ENCODE measurements around the gene TNMD.

The TNMD gene

GRCh38 chrX:100623001-100623400 is 38.3 kb downstream of the TNMD start:
- Mint-ChIP-seq H3K4me1 (peaks cover 9% of the 10 kb centered on the region), H3K9me3 (no peaks in the 10 kb centered on the region), H3K4me3 (no peak overlapping the region), H3K27ac (no peak overlapping the region), H3K27me3 (no peaks in the 10 kb centered on the region), H3K36me3 (no peaks in the 10 kb centered on the region)
- no peak for DNase-seq
- CTCF ChIA-PET: no interaction called here

GRCh38 chrX:100625985-100626491 is 41.3 kb downstream of the TNMD start:
- Mint-ChIP-seq H3K36me3 (no peaks in the 10 kb centered on the region), H3K4me1 (peaks cover 9% of the 10 kb centered on the region), H3K27me3 (no peaks in the 10 kb centered on the region), H3K9me3 (no peaks in the 10 kb centered on the region), H3K4me3 (no peak overlapping the region), H3K27ac (no peak overlapping the region)
- CTCF ChIA-PET: interaction anchor here (1.5 kb wide), 1 partner anchor 11 kb away, joined by 4 read pairs; the partner anchor contains the start of gene TSPAN6
- DNase-seq: no peak

GRCh38 chrX:100635040-100635439 is 50.3 kb downstream of the TNMD start:
- no peak overlapping the region for H3K4me3 Mint-ChIP-seq
- H3K27ac Mint-ChIP-seq: no peak overlapping the region
- no peak for DNase-seq
- H3K36me3 Mint-ChIP-seq: no peaks in the 10 kb centered on the region
- peaks cover 11% of the 10 kb centered on the region for H3K27me3 Mint-ChIP-seq
- no peaks in the 10 kb centered on the region for H3K9me3 Mint-ChIP-seq
- H3K4me1 Mint-ChIP-seq: peaks cover 5% of the 10 kb centered on the region
- CTCF ChIA-PET: interaction anchor here (0.8 kb wide), 1 partner anchor 51 kb away, joined by 3 read pairs; no protein-coding TSS in a partner anchor

GRCh38 chrX:100635989-100636320 is 51.2 kb downstream of the TNMD start:
- DNase-seq: no peak
- H3K27ac Mint-ChIP-seq: no peak overlapping the region
- no peaks in the 10 kb centered on the region for H3K36me3 Mint-ChIP-seq
- H3K9me3 Mint-ChIP-seq: no peaks in the 10 kb centered on the region
- CTCF ChIA-PET: interaction anchor here (1.4 to 1.7 kb wide), 2 partner anchors 11 to 29 kb away, joined by 4 read pairs; no protein-coding TSS in a partner anchor
- peaks cover 11% of the 10 kb centered on the region for H3K27me3 Mint-ChIP-seq
- no peak overlapping the region for H3K4me3 Mint-ChIP-seq
- H3K4me1 Mint-ChIP-seq: peaks cover 5% of the 10 kb centered on the region

GRCh38 chrX:100636321-100636991 is 51.7 kb downstream of the TNMD start, which contains the start of gene TSPAN6:
Gene TSPAN6, minus strand, starts transcription at chrX:100636806. Its CDS starts 112 bp downstream, at chrX:100636694.
- peak; percentile 73 for DNase-seq
- H3K27ac Mint-ChIP-seq: no peak within 1 kb of the TSS
- peaks cover 5% of the 10 kb centered on the region for H3K4me1 Mint-ChIP-seq
- H3K36me3 Mint-ChIP-seq: no peaks in the 10 kb centered on the region
- CTCF ChIA-PET: interaction anchor here (1.0 to 2.0 kb wide), 5 partner anchors 9 to 125 kb away, joined by 4 to 5 read pairs (median 4); no protein-coding TSS in a partner anchor
- H3K4me3 Mint-ChIP-seq: peak within 1 kb of the TSS; percentile 75
- peaks cover 11% of the 10 kb centered on the region for H3K27me3 Mint-ChIP-seq
- H3K9me3 Mint-ChIP-seq: no peaks in the 10 kb centered on the region

- H3K9me3 Mint-ChIP-seq: no peaks in the 10 kb centered on the region
- CTCF ChIA-PET: interaction anchor here (1.4 kb wide), 1 partner anchor 28 kb away, joined by 3 read pairs; no protein-coding TSS in a partner anchor
- no peak overlapping the region for H3K27ac Mint-ChIP-seq
- H3K4me3 Mint-ChIP-seq: no peak overlapping the region
- H3K36me3 Mint-ChIP-seq: no peaks in the 10 kb centered on the region
- no peaks in the 10 kb centered on the region for H3K4me1 Mint-ChIP-seq
- DNase-seq: no peak
- H3K27me3 Mint-ChIP-seq: no peaks in the 10 kb centered on the region
Observed at GRCh38 chrX:100642290-100642689, 57.6 kb downstream of the TNMD start.

- H3K9me3 Mint-ChIP-seq: no peaks in the 10 kb centered on the region
- no peaks in the 10 kb centered on the region for H3K27me3 Mint-ChIP-seq
- no peaks in the 10 kb centered on the region for H3K4me1 Mint-ChIP-seq
- H3K36me3 Mint-ChIP-seq: no peaks in the 10 kb centered on the region
- no peak for DNase-seq
- CTCF ChIA-PET: interaction anchor here (1.4 kb wide), 1 partner anchor 28 kb away, joined by 3 read pairs; no protein-coding TSS in a partner anchor
- no peak overlapping the region for H3K27ac Mint-ChIP-seq
- H3K4me3 Mint-ChIP-seq: no peak overlapping the region
Observed at GRCh38 chrX:100643212-100643611, 58.5 kb downstream of the TNMD start.

- no peak for DNase-seq
- Mint-ChIP-seq H3K4me1 (no peaks in the 10 kb centered on the region), H3K27me3 (no peaks in the 10 kb centered on the region), H3K27ac (peak within 1 kb of the TSS; percentile 58), H3K9me3 (no peaks in the 10 kb centered on the region), H3K4me3 (no peak within 1 kb of the TSS), H3K36me3 (no peaks in the 10 kb centered on the region)
- CTCF ChIA-PET: no interaction called here
Observed at GRCh38 chrX:100643956-100644860, 59.5 kb downstream of the TNMD start, which contains the start of gene SRPX2. Gene SRPX2, plus strand, starts transcription at chrX:100644199. Its CDS starts 2,124 bp downstream, at chrX:100646323.

- Mint-ChIP-seq H3K36me3 (no peaks in the 10 kb centered on the region), H3K27ac (no peak overlapping the region), H3K27me3 (no peaks in the 10 kb centered on the region), H3K9me3 (no peaks in the 10 kb centered on the region), H3K4me1 (no peaks in the 10 kb centered on the region), H3K4me3 (no peak overlapping the region)
- no peak for DNase-seq
- CTCF ChIA-PET: no interaction called here
Observed at GRCh38 chrX:100645106-100645505, 60.4 kb downstream of the TNMD start.

GRCh38 chrX:100647095-100647494 is 62.4 kb downstream of the TNMD start:
- Mint-ChIP-seq H3K27me3 (no peaks in the 10 kb centered on the region), H3K27ac (no peak overlapping the region), H3K4me3 (no peak overlapping the region), H3K9me3 (no peaks in the 10 kb centered on the region), H3K36me3 (no peaks in the 10 kb centered on the region), H3K4me1 (no peaks in the 10 kb centered on the region)
- CTCF ChIA-PET: no interaction called here
- DNase-seq: no peak

GRCh38 chrX:100647739-100648138 is 63.0 kb downstream of the TNMD start:
- DNase-seq: no peak
- CTCF ChIA-PET: no interaction called here
- no peaks in the 10 kb centered on the region for H3K4me1 Mint-ChIP-seq
- H3K36me3 Mint-ChIP-seq: no peaks in the 10 kb centered on the region
- no peak overlapping the region for H3K27ac Mint-ChIP-seq
- H3K27me3 Mint-ChIP-seq: peaks cover 2% of the 10 kb centered on the region
- H3K4me3 Mint-ChIP-seq: no peak overlapping the region
- no peaks in the 10 kb centered on the region for H3K9me3 Mint-ChIP-seq

- Mint-ChIP-seq H3K27ac (no peak overlapping the region), H3K36me3 (no peaks in the 10 kb centered on the region), H3K4me3 (no peak overlapping the region), H3K27me3 (peaks cover 6% of the 10 kb centered on the region), H3K4me1 (no peaks in the 10 kb centered on the region), H3K9me3 (no peaks in the 10 kb centered on the region)
- no peak for DNase-seq
- CTCF ChIA-PET: no interaction called here
Observed at GRCh38 chrX:100648458-100649417, 64.0 kb downstream of the TNMD start.

All from activated naive CD4-positive, alpha-beta T cell treated with anti-CD3 and anti-CD28 coated beads, Interleukin-2, amount 10 ng/mL, durations not matched to agents 7 days and 5 days (primary cell).